ENCODE data around the gene USH1C. TPM values are rescaled to one million over a fixed set of nuclear protein-coding genes. Genes with fewer than 3 reads are reported as not detected.

Gene USH1C
- total and polyA plus RNA-seq, 8 donors = 0.23 to 1.2 (median 0.59) TPM; not detected in 1

GRCh38 chr11:17574141-17575091 is 30.2 kb upstream of the USH1C start:
- Histone ChIP-seq H3K9me3 (no peaks in the 10 kb centered on the region), H3K27ac (no peak overlapping the region), H3K36me3 (no peaks in the 10 kb centered on the region), H3K4me1 (no peaks in the 10 kb centered on the region), H3K4me3 (no peak overlapping the region), H3K27me3 (no peaks in the 10 kb centered on the region)
- TF ChIP-seq CTCF (IDR thresholded peaks at IDR 0.05) = no peak
- no peak for DNase-seq
- intact Hi-C loops (cut with DNase I) = no loop called here
- ATAC-seq = no peak

GRCh38 chr11:17573526-17573925 is 29.3 kb upstream of the USH1C start:
- DNase-seq (no peak), ATAC-seq (no peak)

GRCh38 chr11:17572791-17573460 is 28.7 kb upstream of the USH1C start:
- Histone ChIP-seq H3K9me3 (no peaks in the 10 kb centered on the region), H3K27me3 (no peaks in the 10 kb centered on the region), H3K36me3 (no peaks in the 10 kb centered on the region), H3K27ac (no peak overlapping the region), H3K4me3 (no peak overlapping the region), H3K4me1 (no peaks in the 10 kb centered on the region)
- no peak for TF ChIP-seq CTCF (IDR thresholded peaks at IDR 0.05)
- ATAC-seq (no peak), DNase-seq (no peak)
- intact Hi-C loops (cut with DNase I) = no loop called here

More at GRCh38 chr11:17573526-17573925, 29.3 kb upstream of the USH1C start:
- Histone ChIP-seq H3K9me3 (no peaks in the 10 kb centered on the region), H3K4me3 (no peak overlapping the region), H3K27me3 (no peaks in the 10 kb centered on the region), H3K4me1 (no peaks in the 10 kb centered on the region), H3K36me3 (no peaks in the 10 kb centered on the region), H3K27ac (no peak overlapping the region)
- no peak for TF ChIP-seq CTCF (IDR thresholded peaks at IDR 0.05)
- intact Hi-C loops (cut with DNase I) = no loop called here

- intact Hi-C loops (cut with DNase I) = no loop called here
- no peak for ATAC-seq
- Histone ChIP-seq H3K4me3 (no peak overlapping the region), H3K27me3 (no peaks in the 10 kb centered on the region), H3K4me1 (no peaks in the 10 kb centered on the region), H3K36me3 (no peaks in the 10 kb centered on the region), H3K9me3 (no peaks in the 10 kb centered on the region), H3K27ac (no peak overlapping the region)
- TF ChIP-seq CTCF (IDR thresholded peaks at IDR 0.05) = no peak
- DNase-seq = no peak
These were observed 28.1 kb upstream of the USH1C start for GRCh38 chr11:17572359-17572690.

Data from left lung (tissue), 10 donors.